ENCODE measurements around the gene HLF. TPM values are rescaled to one million over a fixed set of nuclear protein-coding genes. Genes with fewer than 3 reads are reported as not detected.

The HLF gene
- total RNA-seq, 1 experiment from 2014 or later = 1.5 TPM

- ChIA-PET CTCF (interaction anchor here (1.5 kb wide), 1 partner anchor 193 kb away, joined by 3 read pairs; no protein-coding TSS in a partner anchor), RAD21 (ENCODE audit: low non-redundant PET in 1 of 2, low total read pairs in 2 of 2, uncharacterized antibody in 2 of 2, unreplicated experiment in 2 of 2) (no interaction called here), POLR2A (no interaction called here)
- H3K27ac ChIP-seq (ENCODE audit: low read depth, low read length) = no peak overlapping the region
- H3K4me2 ChIP-seq (ENCODE audit: low read length) = no peak overlapping the region
- no peaks in the 10 kb centered on the region for H3K9me3 ChIP-seq (ENCODE audit: control insufficient read depth in 1 of 2, insufficient read depth in 1 of 2, low read depth in 1 of 2, low read length in 2 of 2)
- H3K79me2 ChIP-seq (ENCODE audit: insufficient read depth, low read length) = no peaks in the 10 kb centered on the region
- no peaks in the 10 kb centered on the region for H3K4me1 ChIP-seq (ENCODE audit: control insufficient read depth in 1 of 2, insufficient read depth in 2 of 2, low read length in 2 of 2)
- H3K36me3 ChIP-seq (ENCODE audit: control insufficient read depth in 1 of 2, insufficient read depth in 2 of 2, low read length in 2 of 2) = no peaks in the 10 kb centered on the region
- no peaks in the 10 kb centered on the region for H4K20me1 ChIP-seq (ENCODE audit: insufficient read depth)
- H3K9me2 ChIP-seq (ENCODE audit: insufficient read depth) = no peaks in the 10 kb centered on the region
- intact Hi-C loops (cut with micrococcal nuclease) = no loop called here
- DNase-seq (ENCODE audit: low read depth, low spot score) (no peak), ATAC-seq (no peak)
- BruUV-seq (replicated peaks) = no TSS peak
- no peak for TF ChIP-seq MAX (IDR thresholded peaks at IDR 0.05)
- no peak for TF ChIP-seq FOSL1 (IDR thresholded peaks at IDR 0.05; ENCODE audit: low read depth)
- TF ChIP-seq ATF3 (IDR thresholded peaks at IDR 0.05) = no peak
- no peak for TF ChIP-seq SIN3A (IDR thresholded peaks at IDR 0.05; ENCODE audit: low read depth)
- TF ChIP-seq SRF (IDR thresholded peaks at IDR 0.05; ENCODE audit: low read depth) = no peak
- TF ChIP-seq ZFX (IDR thresholded peaks at IDR 0.05) = no peak
- H3K27me3 ChIP-seq (ENCODE audit: insufficient read depth, low read length) = no peaks in the 10 kb centered on the region
- no peak overlapping the region for H2AFZ ChIP-seq (ENCODE audit: low read depth, low read length, poor library complexity, severe bottlenecking)
- no peak overlapping the region for H3K9ac ChIP-seq (ENCODE audit: low read length)
- H3K4me3 ChIP-seq (replicated peaks in 1 of 2; ENCODE audit: low read depth in 1 of 2, low read length in 2 of 2) = no peak overlapping the region
These were observed 56.0 kb downstream of the HLF start for GRCh38 chr17:55320594-55321426.

- no peaks in the 10 kb centered on the region for H4K20me1 ChIP-seq (ENCODE audit: insufficient read depth)
- no peaks in the 10 kb centered on the region for H3K4me1 ChIP-seq (ENCODE audit: control insufficient read depth in 1 of 2, insufficient read depth in 2 of 2, low read length in 2 of 2)
- RAD21 ChIA-PET (ENCODE audit: low non-redundant PET in 1 of 2, low total read pairs in 2 of 2, uncharacterized antibody in 2 of 2, unreplicated experiment in 2 of 2) = no interaction called here
- H3K36me3 ChIP-seq (ENCODE audit: control insufficient read depth in 1 of 2, insufficient read depth in 2 of 2, low read length in 2 of 2) = no peaks in the 10 kb centered on the region
- H3K27me3 ChIP-seq (ENCODE audit: insufficient read depth, low read length) = no peaks in the 10 kb centered on the region
- no peak overlapping the region for H2AFZ ChIP-seq (ENCODE audit: low read depth, low read length, poor library complexity, severe bottlenecking)
- intact Hi-C loops (cut with micrococcal nuclease) = no loop called here
- TF ChIP-seq ZBTB33 (IDR thresholded peaks at IDR 0.05; ENCODE audit: extremely low read depth, insufficient replicate concordance, low read length) (no peak), TCF7L2 (IDR thresholded peaks at IDR 0.05; ENCODE audit: borderline replicate concordance, extremely low read depth, insufficient read depth, insufficient read length) (no peak), SRF (IDR thresholded peaks at IDR 0.05; ENCODE audit: low read depth) (no peak), CTCF (IDR thresholded peaks at IDR 0.05 in 2 of 3, conservative IDR thresholded peaks at IDR 0.05 in 1 of 3; ENCODE audit: borderline replicate concordance in 1 of 3, insufficient read depth in 1 of 3, low read depth in 2 of 3, low read length in 2 of 3) (no peak), SIN3A (IDR thresholded peaks at IDR 0.05; ENCODE audit: low read depth) (no peak), ZFX (IDR thresholded peaks at IDR 0.05) (no peak)
- no peak overlapping the region for H3K4me3 ChIP-seq (replicated peaks in 1 of 2; ENCODE audit: low read depth in 1 of 2, low read length in 2 of 2)
- DNase-seq (ENCODE audit: low read depth, low spot score) = no peak
- no peak overlapping the region for H3K27ac ChIP-seq (ENCODE audit: low read depth, low read length)
- BruUV-seq (replicated peaks) = no TSS peak
- POLR2A ChIA-PET = no interaction called here
- CTCF ChIA-PET = interaction anchor here (1.5 kb wide), 1 partner anchor 193 kb away, joined by 3 read pairs; no protein-coding TSS in a partner anchor
- no peak overlapping the region for H3K9ac ChIP-seq (ENCODE audit: low read length)
- no peaks in the 10 kb centered on the region for H3K79me2 ChIP-seq (ENCODE audit: insufficient read depth, low read length)
- H3K9me2 ChIP-seq (ENCODE audit: insufficient read depth) = no peaks in the 10 kb centered on the region
- no peak overlapping the region for H3K4me2 ChIP-seq (ENCODE audit: low read length)
- ATAC-seq = no peak
- no peaks in the 10 kb centered on the region for H3K9me3 ChIP-seq (ENCODE audit: control insufficient read depth in 1 of 2, insufficient read depth in 1 of 2, low read depth in 1 of 2, low read length in 2 of 2)
These were observed 56.8 kb downstream of the HLF start for GRCh38 chr17:55321427-55322060.

Measured in HCT116 (cell line).